OCI-LY7 (cell line): Measurements from ENCODE around the gene NOXA1. TPM values are rescaled to one million over a fixed set of nuclear protein-coding genes. Genes with fewer than 3 reads are reported as not detected.

Experiments
- BruUV-seq: library from RNA; stranded (reverse); fragments of 400-500 nt; replicated peaks from 2 replicates; lab custom pipeline; 2021; lab: Mats Ljungman, UMichigan
- CTCF ChIA-PET: fragments of 300-600 bp; sonication (Branson Sonifier 250); formaldehyde crosslinking; loops from one replicate; lab custom pipeline; 2022; ENCODE audit warnings: antibody characterized with exemption; ENCODE audit not compliant: unreplicated experiment; lab: Charles Lee
- POLR2A ChIA-PET: fragments of 300-600 bp; sonication (Branson Sonifier 250); formaldehyde crosslinking; loops from one replicate; lab custom pipeline; 2022; ENCODE audit warnings: antibody characterized with exemption; lab: Charles Lee
- DNase-seq: peaks from one replicate; pipeline ENCODE4 v3.0.0-alpha.2; 2015; ENCODE audit warnings: low spot score
- H2AFZ ChIP-seq: fragments of 200-600 bp; sonication (generic), shearing (Covaris generic); 2 replicates; pipeline ENCODE4 v1.6.1; 2014; ENCODE audit warnings: mild to moderate bottlenecking, antibody characterized with exemption, low read length, moderate library complexity
- H3K27ac ChIP-seq: fragments of 200-600 bp; sonication (generic); 2 replicates; pipeline ENCODE4 v1.5.1; 2014; ENCODE audit warnings: mixed run types, low read depth, mild to moderate bottlenecking, moderate library complexity, low read length, inconsistent platforms; ENCODE audit not compliant: poor library complexity, severe bottlenecking
- H3K36me3 ChIP-seq: fragments of 200-600 bp; sonication (generic); 2 replicates; pipeline ENCODE4 v1.6.1; 2014; ENCODE audit warnings: mild to moderate bottlenecking, antibody characterized with exemption, low read length, moderate library complexity, mixed read lengths; ENCODE audit not compliant: insufficient read depth
- H3K4me1 ChIP-seq: fragments of 200-600 bp; sonication (generic); 2 replicates; pipeline ENCODE4 v1.5.1; 2014; ENCODE audit warnings: mild to moderate bottlenecking, low read length; ENCODE audit not compliant: insufficient read depth, poor library complexity, severe bottlenecking
- H3K4me2 ChIP-seq: fragments of 200-600 bp; sonication (generic); 2 replicates; pipeline ENCODE4 v1.6.1; 2014; ENCODE audit warnings: mild to moderate bottlenecking, low read length
- H3K4me3 ChIP-seq: fragments of 200-600 bp; sonication (generic); 2 replicates; pipeline ENCODE4 v1.5.1; 2014; ENCODE audit warnings: mild to moderate bottlenecking, low read depth, low read length; ENCODE audit not compliant: poor library complexity, severe bottlenecking
- H3K79me2 ChIP-seq: fragments of 200-600 bp; sonication (generic); 2 replicates; pipeline ENCODE4 v1.6.1; 2016; ENCODE audit warnings: low read depth, mild to moderate bottlenecking, low read length, moderate library complexity, mixed read lengths; ENCODE audit not compliant: insufficient read depth
- H3K9me2 ChIP-seq: fragments of 200-600 bp; sonication (generic); 2 replicates; pipeline ENCODE4 v1.6.1; 2016; ENCODE audit warnings: mild to moderate bottlenecking, low read length, mixed read lengths; ENCODE audit not compliant: insufficient read depth
- H3K9me3 ChIP-seq: fragments of 200-600 bp; sonication (generic); 2 replicates; pipeline ENCODE4 v1.6.1; 2014; ENCODE audit warnings: mild to moderate bottlenecking, mixed run types, low read length, mixed read lengths
- H4K20me1 ChIP-seq: fragments of 200-600 bp; sonication (generic); 2 replicates; pipeline ENCODE4 v1.6.1; 2014; ENCODE audit warnings: mild to moderate bottlenecking, antibody characterized with exemption, low read length, moderate library complexity, mixed read lengths; ENCODE audit not compliant: insufficient read depth
- EZH2phosphoT487 ChIP-seq: fragments of 200-600 bp; sonication (generic); IDR thresholded peaks from 2 replicates; pipeline ENCODE4 v1.6.1; 2018; ENCODE audit warnings: low read depth, borderline replicate concordance, mild to moderate bottlenecking, mixed run types, antibody characterized with exemption, low read length, moderate library complexity, mixed read lengths
- intact Hi-C: fragments of 100-400 bp; cut with micrococcal nuclease; formaldehyde crosslinking; loops from one replicate; pipeline ENCODE4 v1.10.0; 2022; ENCODE audit not compliant: unreplicated experiment
- total RNA-seq, 2 experiments: library from RNA; depleted of rRNA in 1 of 2; stranded (reverse); fragments of >200 nt in 1 of 2; shearing (Covaris generic) in 1 of 2; gene quantifications; 2 replicates each; pipeline ENCODE4 v1.2.3, GENCODE V29; 2014 to 2022
- TF ChIP-seq, protein P1 (sequence below): fragments of 200-600 bp; sonication (generic); conservative IDR thresholded peaks from 2 replicates; pipeline ENCODE4 v1.5.1; 2014; ENCODE audit warnings: mild to moderate bottlenecking, antibody characterized with exemption, low read length, moderate library complexity, mixed read lengths

NOXA1 gene
- total RNA-seq, 2 experiments from 2014 or later: not detected

- no peaks in the 10 kb centered on the region for H3K9me2 ChIP-seq
- no peak overlapping the region for H2AFZ ChIP-seq
- no peak overlapping the region for H3K4me2 ChIP-seq
- intact Hi-C loops: no loop called here
- POLR2A ChIA-PET: no interaction called here
- H3K4me3 ChIP-seq: no peak overlapping the region
- peaks cover 17% of the 10 kb centered on the region; the same call in 1 of the 2 replicates for H3K36me3 ChIP-seq
- BruUV-seq: no TSS peak
- H3K27ac ChIP-seq: no peak overlapping the region
- no peaks in the 10 kb centered on the region for H4K20me1 ChIP-seq
- TF ChIP-seq EZH2phosphoT487: no peak
- TF ChIP-seq, protein P1, sequence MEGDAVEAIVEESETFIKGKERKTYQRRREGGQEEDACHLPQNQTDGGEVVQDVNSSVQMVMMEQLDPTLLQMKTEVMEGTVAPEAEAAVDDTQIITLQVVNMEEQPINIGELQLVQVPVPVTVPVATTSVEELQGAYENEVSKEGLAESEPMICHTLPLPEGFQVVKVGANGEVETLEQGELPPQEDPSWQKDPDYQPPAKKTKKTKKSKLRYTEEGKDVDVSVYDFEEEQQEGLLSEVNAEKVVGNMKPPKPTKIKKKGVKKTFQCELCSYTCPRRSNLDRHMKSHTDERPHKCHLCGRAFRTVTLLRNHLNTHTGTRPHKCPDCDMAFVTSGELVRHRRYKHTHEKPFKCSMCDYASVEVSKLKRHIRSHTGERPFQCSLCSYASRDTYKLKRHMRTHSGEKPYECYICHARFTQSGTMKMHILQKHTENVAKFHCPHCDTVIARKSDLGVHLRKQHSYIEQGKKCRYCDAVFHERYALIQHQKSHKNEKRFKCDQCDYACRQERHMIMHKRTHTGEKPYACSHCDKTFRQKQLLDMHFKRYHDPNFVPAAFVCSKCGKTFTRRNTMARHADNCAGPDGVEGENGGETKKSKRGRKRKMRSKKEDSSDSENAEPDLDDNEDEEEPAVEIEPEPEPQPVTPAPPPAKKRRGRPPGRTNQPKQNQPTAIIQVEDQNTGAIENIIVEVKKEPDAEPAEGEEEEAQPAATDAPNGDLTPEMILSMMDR: no peak
- H3K79me2 ChIP-seq: no peaks in the 10 kb centered on the region
- no peak for DNase-seq
- CTCF ChIA-PET: no interaction called here
- peaks cover 25% of the 10 kb centered on the region for H3K4me1 ChIP-seq
- H3K9me3 ChIP-seq: no peaks in the 10 kb centered on the region
Measured at GRCh38 chr9:137452006-137452760, 29.0 kb downstream of the NOXA1 start.

DNA sequence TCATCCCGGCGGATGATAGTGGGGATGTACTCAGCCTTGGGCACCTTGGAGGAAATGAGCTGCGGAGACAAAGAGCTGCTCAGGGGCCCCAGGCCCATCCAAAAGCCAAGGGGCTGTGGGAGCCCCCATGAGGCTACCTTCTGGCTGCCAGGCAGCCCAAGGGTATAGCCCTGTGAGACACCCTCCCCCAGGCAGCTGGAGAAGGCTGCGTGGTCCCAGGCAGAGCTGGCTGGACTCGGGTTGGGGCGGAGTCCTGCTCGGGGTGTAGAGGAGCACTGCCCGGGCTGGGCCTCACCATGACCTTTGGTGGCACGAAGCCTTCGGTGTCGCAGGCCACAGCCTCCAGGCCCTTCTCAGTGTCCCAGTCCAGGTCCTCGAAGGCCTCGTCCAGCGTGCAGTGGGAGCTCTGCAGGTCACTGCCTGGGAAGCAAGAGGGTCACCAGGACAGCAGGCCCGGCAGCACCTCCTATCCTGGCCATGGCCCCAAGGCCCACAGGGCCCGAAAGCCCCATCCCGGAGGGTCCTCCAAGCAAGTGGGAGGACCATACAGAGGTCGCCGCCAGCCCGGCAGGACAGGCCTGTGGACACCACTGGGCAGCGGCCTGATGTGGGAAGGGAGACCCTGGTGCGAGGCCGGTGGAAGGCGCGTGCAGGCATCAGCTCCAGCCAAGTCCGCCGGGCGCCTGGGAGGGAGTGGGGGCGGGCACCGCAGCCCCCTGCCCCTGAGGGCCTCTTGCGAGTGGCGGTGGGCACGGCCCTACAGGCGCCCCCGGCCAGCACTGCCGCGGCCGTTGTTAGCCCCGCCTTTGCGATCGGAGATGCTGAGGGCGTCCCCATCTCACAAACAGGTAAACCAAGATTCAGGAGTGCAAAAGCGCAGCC, 29.8 kb downstream of the NOXA1 start:
- ChIA-PET CTCF (no interaction called here), POLR2A (no interaction called here)
- DNase-seq: no peak
- intact Hi-C loops: no loop called here
- TF ChIP-seq, protein P1: no peak
- Histone ChIP-seq H3K4me2 (no peak overlapping the region), H3K79me2 (no peaks in the 10 kb centered on the region), H4K20me1 (no peaks in the 10 kb centered on the region), H2AFZ (no peak overlapping the region), H3K4me3 (no peak overlapping the region), H3K4me1 (peaks cover 25% of the 10 kb centered on the region), H3K9me2 (no peaks in the 10 kb centered on the region), H3K9me3 (no peaks in the 10 kb centered on the region), H3K36me3 (peaks cover 17% of the 10 kb centered on the region; the same call in 1 of the 2 replicates), H3K27ac (no peak overlapping the region)
- BruUV-seq: no TSS peak
